CD4-positive, alpha-beta T cell treated with Interleukin-2 at 100 ng/mL for 4 hours (primary cell): ENCODE results near the gene CFAP91.

Experiments
- DNase-seq: peaks from one replicate; pipeline ENCODE4 v3.0.0-alpha.2; 2020; ENCODE audit warnings: low spot score

The CFAP91 gene

DNA sequence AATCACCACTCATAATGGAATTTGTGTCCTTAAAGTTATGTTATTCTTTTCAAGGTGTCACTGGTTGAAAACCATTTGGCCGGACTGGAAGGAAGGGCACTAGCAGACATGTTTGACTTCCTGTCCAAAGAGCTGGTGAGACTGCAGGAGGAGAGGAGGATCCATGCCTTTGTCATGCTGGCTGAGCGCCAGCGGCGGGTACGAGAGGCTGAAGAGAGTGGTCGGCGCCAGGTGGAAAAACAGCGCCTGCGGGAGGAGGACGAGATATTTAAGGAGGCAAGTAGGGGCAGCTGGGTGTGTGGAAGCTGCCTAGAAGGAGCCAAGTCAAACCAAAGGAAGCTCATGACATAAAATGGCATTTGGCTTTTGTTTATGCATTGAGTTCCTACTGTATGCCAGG lies 41.1 kb downstream of the CFAP91 start:
- no peak for DNase-seq

DNA sequence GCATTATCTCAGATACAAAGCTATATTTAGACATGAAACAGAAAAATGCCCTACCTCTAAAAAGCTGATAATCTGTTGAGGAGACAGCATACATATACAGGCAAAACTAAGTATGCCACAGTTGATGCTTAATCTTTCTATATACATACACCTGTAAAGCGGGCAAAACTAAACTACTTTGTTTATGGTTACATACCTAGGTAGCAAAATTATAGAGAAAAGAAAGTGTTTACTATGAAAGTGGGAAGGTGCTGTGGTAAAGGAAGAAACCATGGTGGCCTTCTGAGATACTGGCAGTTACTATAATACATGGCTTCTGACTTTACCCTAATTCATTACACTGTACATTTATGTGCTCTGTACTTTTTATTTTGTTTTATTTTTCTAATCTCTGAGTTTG lies 43.1 kb downstream of the CFAP91 start:
- no peak for DNase-seq

DNA sequence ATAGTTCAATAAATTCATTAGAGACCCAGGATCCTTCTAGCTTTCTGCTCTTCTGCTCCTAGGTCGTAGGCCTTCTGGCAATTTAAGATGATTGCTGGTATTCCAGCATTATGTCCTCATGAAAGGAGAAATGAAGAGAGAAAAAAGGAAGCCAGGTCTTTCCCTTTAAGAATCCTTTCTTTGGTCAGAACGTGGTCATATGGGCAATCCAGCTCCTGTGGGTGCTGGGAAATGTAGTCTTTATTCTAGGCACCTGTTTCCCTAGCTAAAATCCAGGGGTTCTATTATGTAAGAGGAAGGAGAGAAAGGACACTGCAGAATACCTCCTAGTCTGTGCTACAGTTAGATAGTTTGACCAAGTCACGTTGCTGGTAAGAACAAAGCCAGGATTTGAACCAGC lies 43.6 kb downstream of the CFAP91 start:
- DNase-seq: no peak

DNA sequence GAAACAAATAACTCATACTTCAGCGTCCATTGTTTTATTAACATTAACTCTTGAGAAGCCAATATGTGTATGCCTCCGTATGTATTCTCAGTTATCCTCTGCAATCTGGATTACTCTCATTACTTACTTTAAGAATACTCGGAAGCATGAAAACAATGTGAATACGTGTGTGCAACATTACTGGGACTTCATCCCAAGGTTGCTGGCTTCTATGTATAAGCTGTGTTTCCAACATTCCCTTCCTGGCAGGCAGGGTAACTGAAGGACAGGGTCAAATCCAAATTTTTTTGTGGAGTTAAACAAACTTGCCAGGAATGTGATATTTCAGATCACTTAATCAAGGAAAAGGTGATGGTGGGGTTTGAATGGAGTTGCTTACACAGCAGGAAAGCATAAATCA lies 44.5 kb downstream of the CFAP91 start:
- DNase-seq: no peak

DNA sequence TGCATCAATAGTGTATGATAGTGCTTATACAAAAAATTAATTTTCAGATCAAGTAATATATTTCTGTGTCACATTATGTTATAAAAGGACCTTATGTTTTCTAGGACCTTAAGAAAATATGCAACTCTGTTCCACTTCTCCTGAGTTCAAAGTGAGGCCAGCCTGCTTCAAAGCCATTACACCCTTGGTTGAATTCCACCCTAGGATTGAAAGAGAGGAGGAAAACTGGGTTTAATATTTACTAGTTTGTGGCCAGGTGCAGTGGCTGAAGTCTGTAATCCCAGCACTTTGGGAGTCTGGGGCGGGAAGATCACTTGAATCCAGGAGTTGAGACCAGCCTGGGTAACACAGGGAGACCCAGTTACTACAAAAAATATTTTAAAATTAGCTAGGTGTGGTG lies 46.2 kb downstream of the CFAP91 start:
- no peak for DNase-seq

DNA sequence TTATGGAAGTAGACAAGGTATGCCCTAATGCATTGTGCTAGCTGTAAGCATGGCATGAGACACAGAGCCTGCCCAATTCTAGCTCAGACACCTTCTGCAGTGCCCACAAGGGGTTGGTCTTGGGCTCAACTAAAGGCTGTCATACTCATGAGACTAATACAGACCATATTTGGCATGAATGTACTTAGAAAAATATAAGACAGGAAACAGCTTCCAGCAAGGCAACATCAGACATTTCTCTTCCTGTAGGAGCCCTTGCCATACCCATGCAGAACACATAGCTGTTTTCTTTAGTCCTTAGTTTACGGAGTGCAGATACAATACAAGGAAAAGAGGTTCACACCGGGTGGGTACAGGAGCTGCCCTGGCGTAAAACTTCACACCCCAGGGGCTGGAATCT lies 48.6 kb downstream of the CFAP91 start:
- no peak for DNase-seq
